ENCODE measurements around the gene MYLK.

DNA sequence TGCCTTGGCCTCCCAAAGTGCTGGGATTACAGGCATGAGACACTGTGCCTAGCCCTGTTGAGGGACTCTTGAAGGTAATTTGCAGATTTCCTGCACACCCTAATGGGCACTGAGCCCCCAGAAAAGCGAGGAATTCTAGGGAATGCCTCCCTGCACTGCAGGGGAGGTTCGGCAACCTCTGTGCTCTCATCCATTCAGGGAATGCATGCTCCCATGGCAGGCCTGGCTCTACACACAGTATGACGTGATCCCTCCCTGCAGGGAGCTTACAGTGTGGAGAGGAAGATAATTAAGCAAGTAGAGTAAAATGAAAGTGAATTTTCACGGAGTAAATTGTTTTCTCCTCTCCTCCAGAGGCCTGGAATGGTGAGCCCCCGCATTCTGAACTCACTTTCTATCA, 166.0 kb downstream of the MYLK start:
- TF ChIP-seq, protein P1, sequence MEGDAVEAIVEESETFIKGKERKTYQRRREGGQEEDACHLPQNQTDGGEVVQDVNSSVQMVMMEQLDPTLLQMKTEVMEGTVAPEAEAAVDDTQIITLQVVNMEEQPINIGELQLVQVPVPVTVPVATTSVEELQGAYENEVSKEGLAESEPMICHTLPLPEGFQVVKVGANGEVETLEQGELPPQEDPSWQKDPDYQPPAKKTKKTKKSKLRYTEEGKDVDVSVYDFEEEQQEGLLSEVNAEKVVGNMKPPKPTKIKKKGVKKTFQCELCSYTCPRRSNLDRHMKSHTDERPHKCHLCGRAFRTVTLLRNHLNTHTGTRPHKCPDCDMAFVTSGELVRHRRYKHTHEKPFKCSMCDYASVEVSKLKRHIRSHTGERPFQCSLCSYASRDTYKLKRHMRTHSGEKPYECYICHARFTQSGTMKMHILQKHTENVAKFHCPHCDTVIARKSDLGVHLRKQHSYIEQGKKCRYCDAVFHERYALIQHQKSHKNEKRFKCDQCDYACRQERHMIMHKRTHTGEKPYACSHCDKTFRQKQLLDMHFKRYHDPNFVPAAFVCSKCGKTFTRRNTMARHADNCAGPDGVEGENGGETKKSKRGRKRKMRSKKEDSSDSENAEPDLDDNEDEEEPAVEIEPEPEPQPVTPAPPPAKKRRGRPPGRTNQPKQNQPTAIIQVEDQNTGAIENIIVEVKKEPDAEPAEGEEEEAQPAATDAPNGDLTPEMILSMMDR (IDR thresholded peaks at IDR 0.05), result no peak
- no peak for TF ChIP-seq POLR2A (IDR thresholded peaks at IDR 0.05)
